DND-41 (cell line): Measurements from ENCODE around the gene ECT2L.

ENCODE experiments used
- EZH2 ChIP-seq: IDR thresholded peaks from 3 replicates; pipeline ENCODE4 v1.6.1; 2012; ENCODE audit warnings: borderline replicate concordance, low read depth, mild to moderate bottlenecking, moderate library complexity, low read length, inconsistent platforms; ENCODE audit not compliant: severe bottlenecking
- TF ChIP-seq, protein P1 (sequence below): IDR thresholded peaks from 2 replicates; pipeline ENCODE4 v1.5.1; 2012; ENCODE audit warnings: borderline replicate concordance, low read length, moderate library complexity, mild to moderate bottlenecking; ENCODE audit not compliant: poor library complexity, severe bottlenecking; ENCODE audit errors: extremely low read depth

DNA sequence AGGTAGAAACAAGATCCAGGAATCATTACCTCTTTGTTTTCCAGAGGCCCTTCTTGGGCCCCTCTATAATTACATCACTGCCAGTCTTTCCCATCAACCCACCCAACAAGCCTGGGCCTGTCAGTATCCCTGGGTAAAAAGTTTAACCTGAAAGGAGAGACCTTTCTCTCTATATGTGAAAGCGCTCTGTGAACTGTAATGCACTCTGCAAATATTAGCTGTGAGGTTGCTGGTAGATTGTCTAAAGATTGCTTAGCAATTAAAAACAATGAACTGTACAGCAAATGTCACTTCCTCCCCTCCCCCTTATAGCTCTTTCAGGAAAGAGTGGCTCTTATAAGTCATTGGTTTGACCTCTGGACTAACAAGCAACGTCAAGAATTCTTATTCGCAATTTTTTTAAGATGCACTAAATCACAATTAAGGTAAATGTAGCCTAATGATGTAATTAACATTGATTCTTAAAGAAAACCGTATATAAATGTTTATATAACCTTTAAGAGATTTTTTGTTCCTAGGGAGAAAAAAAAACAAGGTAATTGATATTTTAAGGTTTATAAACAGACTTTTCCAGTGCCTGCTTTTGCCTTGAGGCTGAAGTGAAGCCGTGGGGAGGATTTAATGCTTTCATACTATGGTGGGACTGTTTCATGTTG lies 18.4 kb downstream of the ECT2L start:
- TF ChIP-seq, protein P1, sequence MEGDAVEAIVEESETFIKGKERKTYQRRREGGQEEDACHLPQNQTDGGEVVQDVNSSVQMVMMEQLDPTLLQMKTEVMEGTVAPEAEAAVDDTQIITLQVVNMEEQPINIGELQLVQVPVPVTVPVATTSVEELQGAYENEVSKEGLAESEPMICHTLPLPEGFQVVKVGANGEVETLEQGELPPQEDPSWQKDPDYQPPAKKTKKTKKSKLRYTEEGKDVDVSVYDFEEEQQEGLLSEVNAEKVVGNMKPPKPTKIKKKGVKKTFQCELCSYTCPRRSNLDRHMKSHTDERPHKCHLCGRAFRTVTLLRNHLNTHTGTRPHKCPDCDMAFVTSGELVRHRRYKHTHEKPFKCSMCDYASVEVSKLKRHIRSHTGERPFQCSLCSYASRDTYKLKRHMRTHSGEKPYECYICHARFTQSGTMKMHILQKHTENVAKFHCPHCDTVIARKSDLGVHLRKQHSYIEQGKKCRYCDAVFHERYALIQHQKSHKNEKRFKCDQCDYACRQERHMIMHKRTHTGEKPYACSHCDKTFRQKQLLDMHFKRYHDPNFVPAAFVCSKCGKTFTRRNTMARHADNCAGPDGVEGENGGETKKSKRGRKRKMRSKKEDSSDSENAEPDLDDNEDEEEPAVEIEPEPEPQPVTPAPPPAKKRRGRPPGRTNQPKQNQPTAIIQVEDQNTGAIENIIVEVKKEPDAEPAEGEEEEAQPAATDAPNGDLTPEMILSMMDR: no peak
- no peak for TF ChIP-seq EZH2
